Measurements from ENCODE around the gene EHHADH.

EHHADH gene

DNA sequence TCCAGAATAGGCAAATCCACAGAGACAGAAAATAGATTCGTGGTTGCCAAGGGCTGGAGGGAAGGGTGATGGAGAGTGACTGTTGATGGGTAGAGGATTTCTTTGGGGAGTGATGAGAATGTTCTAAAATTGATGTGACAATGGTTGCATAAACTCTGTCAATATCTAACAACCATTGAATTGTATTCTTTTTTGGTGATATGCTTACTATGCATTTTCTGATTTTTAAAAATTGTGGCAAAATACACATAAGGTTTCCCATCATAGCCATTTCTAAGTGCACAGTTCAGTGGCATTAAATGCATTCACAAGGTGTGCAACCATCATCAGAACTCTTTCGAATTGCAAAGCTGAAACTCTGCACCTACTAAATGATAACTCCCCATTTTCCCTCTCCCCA lies 56.8 kb downstream of the EHHADH start:
- no peak for DNase-seq (ENCODE audit: low read depth in 2 of 2)

GRCh38 chr3:185195652-185196051 lies 58.2 kb downstream of the EHHADH start:
- no peak for DNase-seq (ENCODE audit: low read depth in 2 of 2)

- no peak for DNase-seq (ENCODE audit: low read depth in 2 of 2)
Observed at GRCh38 chr3:185188816-185189215, 65.0 kb downstream of the EHHADH start.

GRCh38 chr3:185187391-185187790 lies 66.5 kb downstream of the EHHADH start:
- DNase-seq (ENCODE audit: low read depth in 2 of 2) = no peak

- DNase-seq (ENCODE audit: low read depth in 2 of 2) = no peak
Observed at GRCh38 chr3:185176750-185177359, 77.0 kb downstream of the EHHADH start.

GRCh38 chr3:185175370-185175987 lies 78.4 kb downstream of the EHHADH start:
- no peak for DNase-seq (ENCODE audit: low read depth in 2 of 2)

DNA sequence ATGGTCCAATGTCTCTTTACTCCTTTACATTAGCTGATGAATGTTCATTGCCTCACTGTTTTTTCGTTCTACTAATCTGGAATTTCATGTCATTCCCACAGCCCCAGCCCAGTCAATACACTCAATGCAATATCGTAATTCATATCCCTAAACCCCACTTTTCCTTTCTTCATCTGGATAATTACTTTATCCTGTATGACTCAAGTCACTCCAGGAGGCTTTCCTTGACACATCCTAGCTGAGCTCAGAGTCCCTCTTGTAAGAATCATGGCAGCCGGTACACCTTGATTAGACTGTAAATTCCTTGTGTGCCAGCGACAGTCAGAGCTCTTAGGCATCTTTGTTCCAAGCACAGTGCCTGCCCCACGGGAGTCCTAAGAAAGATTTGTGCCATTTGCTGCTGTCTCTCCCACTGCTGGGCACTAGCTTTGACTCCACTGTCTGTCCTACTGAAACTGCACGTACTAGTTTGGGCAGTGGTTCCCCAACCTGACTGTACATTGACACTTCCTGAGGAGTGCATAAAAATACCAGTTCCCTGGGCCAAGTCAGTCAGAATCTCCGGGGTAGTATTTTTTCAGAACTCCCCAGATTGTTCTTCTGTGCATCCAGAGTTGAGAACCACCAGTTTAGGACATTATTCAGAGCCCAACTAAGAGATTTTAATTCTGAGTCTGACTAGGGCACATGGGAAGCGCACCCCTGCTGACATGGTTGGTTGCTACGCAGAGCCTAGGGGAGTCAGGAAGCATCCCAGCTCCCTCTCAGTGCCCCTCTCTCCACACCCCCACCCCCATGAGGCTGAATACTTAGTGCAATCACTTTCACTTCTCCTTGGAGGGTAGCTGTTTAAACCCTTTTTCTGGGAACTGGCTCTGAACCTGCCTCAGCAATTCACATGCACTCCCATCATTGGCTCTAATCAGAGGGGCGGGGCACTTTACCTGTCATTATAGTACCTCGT lies 81.5 kb downstream of the EHHADH start:
- DNase-seq (ENCODE audit: low read depth in 2 of 2) = no peak

DNA sequence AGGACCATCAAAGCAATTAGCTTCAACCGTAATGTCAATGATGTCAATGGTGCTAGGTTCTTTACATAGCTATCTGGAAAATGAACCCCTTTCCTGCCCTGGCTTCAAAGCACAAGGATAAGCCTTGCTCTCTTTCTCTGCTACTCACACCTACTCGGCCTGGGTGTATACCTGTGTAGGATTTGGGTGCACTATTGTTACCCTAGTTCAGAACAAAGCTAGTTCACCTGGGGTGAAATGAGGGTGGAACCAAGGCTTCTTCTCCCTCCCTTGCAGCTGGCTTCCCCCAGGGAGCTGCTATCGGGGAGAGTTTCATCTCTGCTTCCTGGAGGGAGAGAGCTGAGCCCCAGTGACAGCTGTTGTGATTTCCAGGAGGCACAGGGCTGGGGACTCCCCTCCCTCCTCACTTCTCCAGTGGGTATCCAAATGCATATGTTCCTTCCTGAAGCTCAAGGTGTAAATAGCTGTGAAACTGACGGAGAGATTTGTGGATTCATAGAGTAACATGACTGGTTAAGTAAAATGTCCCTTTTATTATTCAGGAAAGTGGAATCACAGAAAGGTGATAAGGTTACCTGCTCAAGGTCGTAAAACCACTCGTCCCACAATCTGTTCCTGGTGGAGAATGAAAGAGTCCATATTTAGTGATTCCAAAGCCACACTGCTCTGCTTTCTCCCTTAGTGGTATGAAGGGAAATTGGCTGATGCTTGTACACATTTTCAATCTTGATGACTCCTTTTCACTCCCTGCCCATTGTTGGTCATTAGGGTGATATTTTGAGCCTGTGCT lies 89.2 kb downstream of the EHHADH start:
- no peak for DNase-seq (ENCODE audit: low read depth in 2 of 2)

- no peak for DNase-seq (ENCODE audit: low read depth in 2 of 2)
Observed at GRCh38 chr3:185162634-185163033, 91.2 kb downstream of the EHHADH start.

DNA sequence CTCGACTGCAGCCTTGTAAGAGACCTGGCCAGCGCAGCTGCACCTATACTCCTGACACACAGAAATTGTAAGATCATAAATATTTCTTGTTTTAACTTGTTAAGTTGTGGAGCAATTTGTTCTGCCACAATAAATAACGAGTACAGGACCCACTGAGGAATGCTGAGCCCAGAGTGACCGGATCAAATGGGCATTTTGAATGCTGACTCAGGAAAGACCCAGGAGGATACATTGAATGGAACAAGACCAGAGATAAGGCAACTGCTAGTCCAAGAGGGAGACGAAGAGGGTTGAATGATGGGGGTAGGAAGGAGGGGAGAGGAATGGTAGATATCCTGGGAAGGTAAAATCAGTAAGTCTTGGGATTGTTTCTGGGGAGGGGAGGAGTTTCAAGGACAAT lies 92.1 kb downstream of the EHHADH start:
- DNase-seq (ENCODE audit: low read depth in 2 of 2) = no peak

DNA sequence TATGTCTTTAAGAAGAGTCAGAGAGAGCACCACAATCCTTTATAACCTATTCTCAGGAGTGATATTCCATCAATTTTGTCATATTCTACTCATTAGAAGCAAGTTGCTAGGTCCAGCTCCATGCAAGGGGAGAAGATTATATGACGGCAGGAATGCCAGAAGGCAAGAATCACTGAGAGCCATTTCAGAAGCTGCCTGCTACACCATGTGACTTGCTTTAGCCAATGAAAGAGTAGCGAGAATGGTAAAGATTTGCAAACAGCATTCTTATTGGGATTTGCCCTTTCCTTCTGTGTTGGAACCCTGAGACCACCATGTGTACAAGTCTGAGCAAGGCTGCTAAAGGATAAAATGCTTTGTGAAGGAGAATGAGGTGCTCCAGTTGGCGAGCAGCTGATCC lies 96.5 kb downstream of the EHHADH start:
- no peak for DNase-seq (ENCODE audit: low read depth in 2 of 2)

DNA sequence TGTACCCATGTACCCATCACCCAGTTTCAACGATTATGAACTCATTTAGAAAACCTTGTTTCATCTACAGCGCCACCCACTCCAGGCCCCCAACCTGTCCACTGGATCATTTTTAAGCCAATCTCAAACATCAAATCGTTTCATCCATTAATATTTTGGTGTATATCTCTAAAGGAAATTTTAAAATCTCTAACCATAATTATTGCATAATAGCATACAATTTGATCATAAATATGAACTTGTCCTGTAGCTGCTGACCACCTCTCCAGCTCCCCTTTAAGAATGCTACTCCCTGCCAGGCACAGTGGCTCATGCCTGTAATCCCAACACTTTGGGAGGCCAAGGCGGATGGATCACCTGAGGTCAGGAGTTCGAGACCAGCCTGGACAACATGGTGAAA lies 98.2 kb downstream of the EHHADH start:
- DNase-seq (ENCODE audit: low read depth in 2 of 2) = no peak

DNA sequence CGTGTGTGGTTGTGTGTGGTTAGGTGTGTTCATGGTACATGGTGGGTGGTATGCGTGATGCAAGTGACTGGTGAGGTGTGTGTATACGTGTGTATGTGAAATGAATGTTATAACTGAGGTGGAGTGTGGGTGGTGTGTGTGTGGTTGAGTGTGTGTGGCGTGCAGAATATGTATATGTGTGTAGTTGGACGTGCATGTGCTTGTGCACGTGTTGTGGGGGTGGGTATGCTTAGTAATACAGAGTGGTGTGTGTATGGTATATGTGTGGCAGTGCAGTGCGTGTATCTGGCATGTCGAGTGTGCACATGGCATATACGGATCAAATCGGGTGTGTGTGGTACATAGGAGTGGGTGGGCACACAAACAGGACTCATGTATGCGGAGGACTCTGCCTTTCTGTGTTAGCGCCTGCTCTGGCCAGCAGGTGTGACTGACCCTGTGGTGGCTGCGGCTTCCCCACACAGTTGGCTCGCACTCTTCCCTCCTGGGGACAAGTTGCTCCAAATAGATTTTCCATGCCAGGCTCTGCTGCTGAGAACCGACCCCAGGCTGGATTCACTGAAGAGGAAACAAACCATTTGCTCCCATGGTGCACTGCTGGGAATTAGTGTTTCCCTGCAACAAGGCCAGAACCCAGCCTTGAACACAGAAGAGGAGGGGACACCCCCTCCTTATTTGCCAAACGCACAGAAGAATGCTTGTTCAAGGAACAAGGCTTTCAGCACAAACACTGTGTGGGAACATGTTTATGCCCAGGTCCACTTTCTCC lies 99.8 kb downstream of the EHHADH start:
- no peak for DNase-seq (ENCODE audit: low read depth in 2 of 2)

GRCh38 chr3:185153171-185153771 lies 100.6 kb downstream of the EHHADH start:
- DNase-seq (ENCODE audit: low read depth in 2 of 2) = no peak

- DNase-seq (ENCODE audit: low read depth in 2 of 2) = no peak
Observed at GRCh38 chr3:185152410-185153170, 101.3 kb downstream of the EHHADH start, which contains the start of gene C3orf70. C3orf70 (minus strand) TSS chr3:185153060; CDS start chr3:185152823, 237 bp downstream.

GRCh38 chr3:185151964-185152409 lies 101.9 kb downstream of the EHHADH start:
- no peak for DNase-seq (ENCODE audit: low read depth in 2 of 2)

GRCh38 chr3:185151101-185151963 lies 102.5 kb downstream of the EHHADH start:
- no peak for DNase-seq (ENCODE audit: low read depth in 2 of 2)

GRCh38 chr3:185150561-185150960 lies 103.3 kb downstream of the EHHADH start:
- no peak for DNase-seq (ENCODE audit: low read depth in 2 of 2)

DNA sequence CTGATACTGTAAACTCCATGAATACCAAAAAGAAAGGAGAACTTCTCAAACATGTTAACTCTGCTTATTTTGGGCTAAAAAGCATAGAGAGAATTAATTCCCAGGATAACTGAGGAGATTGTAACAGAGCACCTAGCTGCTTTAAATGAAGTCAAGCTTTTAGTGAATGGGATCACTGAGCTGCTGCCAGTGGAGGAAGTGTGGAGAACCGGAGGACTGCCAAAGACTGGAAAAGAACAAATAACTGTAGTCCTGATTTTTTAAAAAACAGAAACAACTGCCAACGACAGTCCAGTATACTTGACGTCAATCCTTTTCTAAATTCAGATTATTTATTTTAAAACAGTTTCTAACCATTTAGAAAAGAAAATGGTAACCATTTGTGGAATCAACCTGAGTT lies 104.3 kb downstream of the EHHADH start:
- DNase-seq (ENCODE audit: low read depth in 2 of 2) = no peak

Measured in activated CD8-positive, alpha-beta memory T cell treated with anti-CD3 and anti-CD28 coated beads for 4 hours (primary cell).